Fibroblast of skin of back (primary cell): ENCODE results near the gene MPPED1.

Experiments
- DNase-seq: peaks from one replicate; pipeline ENCODE4 v3.0.0-alpha.2; 2013

MPPED1 gene

GRCh38 chr22:43393132-43393843 lies 18.5 kb upstream of the MPPED1 start:
- DNase-seq = no peak

GRCh38 chr22:43393844-43394474 lies 17.9 kb upstream of the MPPED1 start:
- DNase-seq = no peak

- no peak for DNase-seq
Observed at GRCh38 chr22:43395086-43395695, 16.6 kb upstream of the MPPED1 start.

GRCh38 chr22:43396321-43396933 lies 15.4 kb upstream of the MPPED1 start:
- no peak for DNase-seq

GRCh38 chr22:43396934-43397457 lies 14.8 kb upstream of the MPPED1 start:
- no peak for DNase-seq

- no peak for DNase-seq
Observed at GRCh38 chr22:43397766-43398165, 14.0 kb upstream of the MPPED1 start.

GRCh38 chr22:43398246-43398645 lies 13.6 kb upstream of the MPPED1 start:
- DNase-seq = no peak

GRCh38 chr22:43398910-43399309 lies 12.9 kb upstream of the MPPED1 start:
- no peak for DNase-seq

- DNase-seq = no peak
Observed at GRCh38 chr22:43399338-43399979, 12.4 kb upstream of the MPPED1 start.

- DNase-seq = no peak
Observed at GRCh38 chr22:43399980-43400358, 11.8 kb upstream of the MPPED1 start.

GRCh38 chr22:43400449-43400848 lies 11.4 kb upstream of the MPPED1 start:
- DNase-seq = no peak

GRCh38 chr22:43401233-43401632 lies 10.6 kb upstream of the MPPED1 start:
- DNase-seq = no peak

- DNase-seq = no peak
Observed at GRCh38 chr22:43401661-43402060, 10.2 kb upstream of the MPPED1 start.

GRCh38 chr22:43402128-43402527 lies 9.7 kb upstream of the MPPED1 start:
- DNase-seq = no peak

- DNase-seq = no peak
Observed at GRCh38 chr22:43404673-43405385, 7.0 kb upstream of the MPPED1 start.

GRCh38 chr22:43406186-43406790 lies 5.5 kb upstream of the MPPED1 start:
- no peak for DNase-seq

GRCh38 chr22:43407591-43407990 lies 4.2 kb upstream of the MPPED1 start:
- DNase-seq = no peak

GRCh38 chr22:43408009-43408408 lies 3.8 kb upstream of the MPPED1 start:
- no peak for DNase-seq

GRCh38 chr22:43409046-43409445 lies 2.8 kb upstream of the MPPED1 start:
- DNase-seq = no peak

- DNase-seq = no peak
Observed at GRCh38 chr22:43409800-43410199, 2.0 kb upstream of the MPPED1 start.

GRCh38 chr22:43411040-43411868 lies 560 bp upstream of the MPPED1 start:
- no peak for DNase-seq
